ENCODE results near the gene PCDHGA4.
"Not testable (repeated sequence)": the region's sequence is repeated elsewhere in the genome, so short reads cannot be mapped to it uniquely, and the experiment has no call there.

PCDHGA4 gene

GRCh38 chr5:141354900-141355469, at the start of gene PCDHGA4:
Gene PCDHGA4, plus strand, starts transcription at chr5:141355021. Its CDS starts 87 bp downstream, at chr5:141355108.
- DNase-seq = no peak

DNA sequence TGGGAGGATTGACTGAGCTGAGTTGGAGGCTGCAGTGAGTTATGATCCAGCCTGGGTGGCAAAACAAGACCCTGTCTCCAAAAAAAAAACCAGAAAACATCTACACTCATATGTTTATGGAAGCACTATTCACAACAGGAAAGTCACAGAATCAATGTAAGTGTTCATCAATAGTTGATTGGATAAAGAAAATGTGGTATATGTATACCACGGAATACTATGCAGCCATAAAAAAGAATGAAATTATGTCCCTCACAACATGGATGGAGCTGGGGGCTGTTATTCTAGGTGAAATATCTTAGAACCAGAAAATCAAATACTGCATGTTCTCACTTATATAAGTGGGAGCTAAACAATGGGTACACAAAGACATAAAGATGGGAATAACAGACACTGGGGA, 48.2 kb upstream of the PCDHGA4 start:
- no peak for DNase-seq

DNA sequence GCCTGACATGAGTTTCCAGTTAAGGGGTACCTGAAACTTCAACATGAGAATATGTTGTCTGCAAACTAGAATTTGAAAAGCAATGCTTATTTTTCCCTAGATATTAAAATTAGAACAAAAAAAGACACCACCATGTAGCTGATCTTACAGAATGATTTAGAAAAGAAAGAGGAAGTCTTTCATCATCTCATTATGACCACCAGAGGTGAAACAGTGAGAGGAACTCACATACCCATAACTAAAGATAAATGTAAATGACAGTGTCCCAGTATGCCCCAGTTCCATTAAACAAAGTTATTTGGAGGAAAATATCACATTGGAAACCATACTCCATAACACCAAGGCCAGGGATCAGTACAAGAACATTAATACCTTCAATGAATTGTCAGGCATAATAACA, 41.1 kb upstream of the PCDHGA4 start:
- DNase-seq = no peak

- DNase-seq = not testable (repeated sequence)
Measured at GRCh38 chr5:141316963-141317362, 37.9 kb upstream of the PCDHGA4 start.

DNA sequence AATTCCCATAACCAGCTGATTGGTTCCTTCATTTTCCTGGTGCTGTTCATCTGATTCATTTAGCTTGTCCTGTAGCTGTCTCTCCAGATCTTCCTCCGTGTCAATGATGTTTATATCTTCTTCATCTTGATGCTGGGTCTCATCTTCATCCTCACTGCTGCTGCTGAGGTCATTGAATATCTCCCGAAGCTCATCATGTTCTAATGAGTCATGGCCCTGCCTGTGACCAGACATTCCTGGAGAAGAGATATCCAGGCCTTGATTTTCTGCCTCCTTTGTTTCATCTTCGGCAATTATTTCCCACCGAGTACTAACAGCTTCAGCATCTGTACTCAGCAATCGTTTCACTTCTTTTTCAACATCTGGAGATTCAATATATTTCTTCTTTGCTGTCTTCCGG, 35.6 kb upstream of the PCDHGA4 start:
- no peak for DNase-seq

- DNase-seq = no peak
Measured at GRCh38 chr5:141319699-141320098, 35.1 kb upstream of the PCDHGA4 start.

GRCh38 chr5:141320225-141321169, 34.3 kb upstream of the PCDHGA4 start, which contains the start of gene TAF7:
Gene TAF7, minus strand, starts transcription at chr5:141320784. Its CDS starts 740 bp downstream, at chr5:141320044.
- DNase-seq = peak; percentile 93

DNA sequence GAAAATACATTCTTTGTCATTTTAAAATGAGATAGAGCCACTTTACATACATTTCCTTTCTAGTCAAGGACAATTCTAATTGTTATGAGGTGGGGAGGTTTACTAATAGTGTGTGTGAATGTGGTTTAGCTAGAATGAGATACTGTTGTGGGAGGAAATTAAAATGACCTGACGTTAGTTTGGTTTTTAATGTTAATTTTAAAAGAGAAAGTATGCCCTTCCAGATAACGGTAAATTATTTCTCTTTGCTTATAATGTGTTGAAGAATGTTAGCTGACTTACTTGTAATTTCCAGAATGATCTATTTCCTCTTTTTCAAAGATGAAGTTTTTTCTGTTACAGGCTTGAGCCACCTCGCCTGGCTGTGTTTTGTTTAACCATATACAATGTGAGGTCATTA, 32.6 kb upstream of the PCDHGA4 start:
- no peak for DNase-seq

- peak; percentile 70 for DNase-seq
Measured at GRCh38 chr5:141326088-141326854, 28.6 kb upstream of the PCDHGA4 start.

GRCh38 chr5:141328231-141328630, 26.6 kb upstream of the PCDHGA4 start:
- DNase-seq = no peak

DNA sequence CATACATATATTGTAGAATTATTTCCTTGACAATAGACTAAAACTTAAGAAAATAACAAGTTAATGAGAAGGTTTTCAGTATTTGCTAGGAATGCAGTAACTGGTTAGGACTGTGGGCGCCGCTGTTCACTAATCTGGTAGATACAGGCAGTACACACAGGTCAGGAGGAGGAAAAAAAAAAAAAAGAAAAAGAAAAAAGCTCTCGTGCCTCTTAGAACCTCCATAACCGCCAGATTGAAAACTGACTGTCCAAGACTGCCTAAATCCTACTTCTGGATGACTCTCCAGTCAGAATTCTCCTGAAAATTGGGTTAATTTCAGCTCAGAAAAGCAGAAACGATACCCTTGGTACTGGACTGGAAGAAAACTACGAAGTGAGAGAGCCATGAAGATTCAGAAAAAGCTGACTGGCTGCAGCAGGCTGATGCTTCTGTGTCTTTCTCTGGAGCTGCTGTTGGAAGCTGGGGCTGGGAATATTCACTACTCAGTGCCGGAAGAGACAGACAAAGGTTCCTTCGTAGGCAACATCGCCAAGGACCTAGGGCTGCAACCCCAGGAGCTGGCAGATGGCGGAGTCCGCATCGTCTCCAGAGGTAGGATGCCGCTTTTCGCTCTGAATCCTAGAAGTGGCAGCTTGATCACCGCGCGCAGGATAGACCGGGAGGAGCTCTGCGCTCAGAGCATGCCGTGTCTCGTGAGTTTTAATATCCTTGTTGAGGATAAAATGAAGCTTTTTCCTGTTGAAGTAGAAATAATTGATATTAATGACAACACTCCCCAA, 24.3 kb upstream of the PCDHGA4 start, which contains the start of gene PCDHGA1:
PCDHGA1 (plus strand) TSS at position 216 of the 782 bp plus-strand sequence.
- no peak for DNase-seq

DNA sequence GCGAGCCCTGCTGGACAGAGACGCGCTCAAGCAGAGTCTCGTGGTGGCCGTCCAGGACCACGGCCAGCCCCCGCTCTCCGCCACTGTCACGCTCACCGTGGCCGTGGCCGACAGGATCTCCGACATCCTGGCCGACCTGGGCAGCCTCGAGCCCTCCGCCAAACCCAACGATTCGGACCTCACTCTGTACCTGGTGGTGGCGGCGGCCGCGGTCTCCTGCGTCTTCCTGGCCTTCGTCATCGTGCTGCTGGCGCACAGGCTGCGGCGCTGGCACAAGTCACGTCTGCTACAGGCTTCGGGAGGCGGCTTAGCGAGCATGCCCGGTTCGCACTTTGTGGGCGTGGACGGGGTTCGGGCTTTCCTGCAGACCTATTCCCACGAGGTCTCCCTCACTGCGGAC, 22.2 kb upstream of the PCDHGA4 start:
- not testable (repeated sequence) for DNase-seq

GRCh38 chr5:141338538-141339306, 16.1 kb upstream of the PCDHGA4 start, which contains the start of gene PCDHGA2:
Gene PCDHGA2, plus strand, starts transcription at chr5:141338760.
- DNase-seq = no peak

DNA sequence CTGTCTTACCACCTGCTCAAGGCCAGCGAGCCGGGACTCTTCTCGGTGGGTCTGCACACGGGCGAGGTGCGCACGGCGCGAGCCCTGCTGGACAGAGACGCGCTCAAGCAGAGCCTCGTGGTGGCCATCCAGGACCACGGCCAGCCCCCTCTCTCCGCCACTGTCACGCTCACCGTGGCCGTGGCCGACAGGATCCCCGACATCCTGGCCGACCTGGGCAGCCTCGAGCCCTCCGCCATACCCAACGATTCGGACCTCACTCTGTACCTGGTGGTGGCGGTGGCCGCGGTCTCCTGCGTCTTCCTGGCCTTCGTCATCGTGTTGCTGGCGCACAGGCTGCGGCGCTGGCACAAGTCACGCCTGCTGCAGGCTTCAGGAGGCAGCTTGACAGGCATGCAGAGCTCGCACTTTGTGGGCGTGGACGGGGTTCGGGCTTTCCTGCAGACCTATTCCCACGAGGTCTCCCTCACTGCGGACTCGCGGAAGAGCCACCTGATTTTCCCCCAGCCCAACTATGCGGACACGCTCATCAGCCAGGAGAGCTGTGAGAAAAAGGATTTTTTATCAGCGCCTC, 14.0 kb upstream of the PCDHGA4 start:
- DNase-seq = not testable (repeated sequence)

DNA sequence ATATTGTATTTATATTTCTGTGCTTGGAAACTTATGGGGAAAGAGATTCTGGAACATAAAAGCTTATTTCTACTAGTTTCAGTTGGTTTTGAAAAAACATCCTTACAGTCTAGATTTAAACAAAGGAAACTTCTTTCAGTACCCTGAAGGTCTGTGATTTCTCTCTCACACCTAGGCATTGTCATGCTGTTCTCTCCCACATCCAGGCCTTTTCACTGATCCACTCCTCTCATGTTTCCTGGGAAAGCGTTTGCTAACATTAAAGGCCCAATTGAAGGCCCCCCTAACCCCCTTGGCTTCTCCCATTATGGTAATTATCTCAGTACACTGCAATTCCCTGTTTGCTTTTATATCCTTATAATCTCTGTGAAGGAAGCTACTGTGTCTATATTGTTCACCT, 12.0 kb upstream of the PCDHGA4 start:
- DNase-seq = no peak

- no peak for DNase-seq
Measured at GRCh38 chr5:141343242-141343952, 11.4 kb upstream of the PCDHGA4 start, which contains the start of gene PCDHGA3. Gene PCDHGA3, plus strand, starts transcription at chr5:141343829. Its CDS starts 205 bp downstream, at chr5:141344034.

DNA sequence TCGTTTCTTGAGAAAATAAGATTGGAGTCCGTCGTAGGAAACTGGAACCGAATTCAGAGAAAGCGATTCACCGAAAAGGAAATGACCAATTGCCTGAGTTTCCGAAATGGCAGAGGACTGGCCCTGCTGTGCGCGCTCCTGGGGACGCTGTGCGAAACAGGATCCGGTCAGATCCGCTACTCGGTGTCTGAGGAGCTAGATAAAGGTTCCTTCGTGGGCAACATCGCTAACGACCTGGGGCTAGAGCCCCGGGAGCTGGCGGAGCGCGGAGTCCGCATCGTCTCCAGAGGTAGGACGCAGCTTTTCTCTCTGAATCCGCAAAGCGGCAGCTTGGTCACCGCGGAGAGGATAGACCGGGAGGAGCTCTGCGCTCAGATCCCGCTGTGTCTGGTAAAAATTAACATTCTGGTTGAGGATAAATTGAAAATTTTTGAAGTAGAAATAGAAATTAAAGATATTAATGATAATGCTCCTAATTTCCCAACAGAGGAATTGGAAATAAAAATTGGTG, 10.8 kb upstream of the PCDHGA4 start:
- no peak for DNase-seq

- no peak for DNase-seq
Measured at GRCh38 chr5:141345327-141345726, 9.5 kb upstream of the PCDHGA4 start.

GRCh38 chr5:141346017-141346416, 8.8 kb upstream of the PCDHGA4 start:
- not testable (repeated sequence) for DNase-seq
